ENCODE results near the gene KIF2C. TPM values are rescaled to one million over a fixed set of nuclear protein-coding genes. Genes with fewer than 3 reads are reported as not detected.
A peak's percentile ranks its signal among the peaks of the same experiment; 100 is the strongest.

KIF2C gene
- total and polyA plus RNA-seq, 9 of the 15 experiments (the other 6 are each of a cell fraction or from before 2014, with no cell fraction given), result 84.9 to 226 (median 169) TPM

DNA sequence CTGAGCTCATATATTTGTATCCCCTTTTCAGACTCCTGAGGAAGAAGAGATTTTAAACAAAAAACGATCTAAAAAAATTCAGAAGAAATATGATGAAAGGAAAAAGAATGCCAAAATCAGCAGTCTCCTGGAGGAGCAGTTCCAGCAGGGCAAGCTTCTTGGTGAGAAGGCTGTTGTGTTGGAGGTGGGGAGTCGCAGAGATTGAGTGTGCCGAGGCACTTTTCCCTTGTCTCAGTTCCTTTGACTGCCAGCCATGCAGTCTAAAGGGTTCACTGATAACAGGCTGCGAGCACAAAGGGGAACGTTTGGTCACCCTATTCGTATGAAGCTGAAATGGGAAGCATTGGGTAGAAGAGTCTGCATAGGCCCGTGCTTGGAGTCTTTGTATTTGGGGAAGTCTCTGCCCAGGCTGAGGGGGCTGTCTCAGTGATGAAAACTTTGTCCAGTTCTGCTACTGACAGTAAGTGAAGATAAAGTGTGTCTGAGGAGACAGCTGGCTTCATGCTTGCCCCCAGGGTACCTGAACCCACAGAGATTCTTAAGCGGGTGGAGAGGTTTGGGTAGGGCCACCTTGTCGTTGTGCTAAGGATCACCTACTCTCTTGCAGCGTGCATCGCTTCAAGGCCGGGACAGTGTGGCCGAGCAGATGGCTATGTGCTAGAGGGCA is 38.5 kb downstream of the KIF2C start:
- peaks cover 10% of the 10 kb centered on the region for H3K9me1 ChIP-seq (ENCODE audit: control insufficient read depth, insufficient read depth, low read length)
- H3K9ac ChIP-seq (ENCODE audit: insufficient read depth in 1 of 2, low read depth in 2 of 2, low read length in 2 of 2), result peak overlapping the region; percentile 99; a peak in 3 of 4 replicates
- no peaks in the 10 kb centered on the region for H3K27me3 ChIP-seq (ENCODE audit: control insufficient read depth in 2 of 2, insufficient read depth in 2 of 2, low read length in 2 of 2)
- peak overlapping the region; percentile 98 for H3K27ac ChIP-seq (ENCODE audit: extremely low read depth, low read depth, low read length)
- WGBS (ENCODE audit: insufficient coverage, low coverage, missing lambda C conversion rate), result 55% methylated on average over 13 of the region's 13 CpGs
- peak overlapping the region; percentile 93 for H3K4me2 ChIP-seq (ENCODE audit: insufficient read depth, low read length)
- ChIA-PET POLR2A (interaction anchor here (0.7 to 11.6 kb wide), 11 partner anchors 9 to 522 kb away, joined by 3 to 253 read pairs (median 5); partner anchors contain the start of genes BEST4, BTBD19, DYNLT4 and UROD), CTCF (ENCODE audit: low intra/inter-chr PET ratio) (interaction anchor here (0.5 kb wide), 1 partner anchor 7 kb away, joined by 3 read pairs; no protein-coding TSS in a partner anchor)
- H2AFZ ChIP-seq (ENCODE audit: low read depth, low read length), result no peak overlapping the region
- DNase-seq (ENCODE audit: extremely low read depth in 1 of 4, low spot score in 3 of 4) (no peak), FAIRE-seq (no peak), ATAC-seq (no peak)
- H3K79me2 ChIP-seq (ENCODE audit: control insufficient read depth, insufficient read depth, low read length), result peaks cover 54% of the 10 kb centered on the region
- peak overlapping the region; percentile 75 for H3K4me3 ChIP-seq
- peaks cover 13 to 22% of the 10 kb centered on the region in 2 experiments for H3K4me1 ChIP-seq (replicated peaks in 1 of 2; ENCODE audit: control insufficient read depth in 2 of 2, insufficient read depth in 2 of 2, low read length in 2 of 2)
- peaks cover 31% of the 10 kb centered on the region for H4K20me1 ChIP-seq (replicated peaks; ENCODE audit: control insufficient read depth, insufficient read depth, low read length)
- H3K9me3 ChIP-seq (replicated peaks; ENCODE audit: control insufficient read depth, insufficient read depth, low read depth, low read length), result no peaks in the 10 kb centered on the region
- H3K36me3 ChIP-seq (ENCODE audit: control insufficient read depth, insufficient read depth, low read length), result peaks cover 60% of the 10 kb centered on the region
- intact Hi-C loops (cut with micrococcal nuclease), result loop anchor here (5.0 kb wide), 1 partner anchor 39 kb away; no protein-coding TSS in a partner anchor
- in situ Hi-C loops (cut with MboI), result no loop called here
- no TSS peak for BruUV-seq (replicated peaks)
- TF ChIP-seq FOXP1 (CRISPR knock-in tag; IDR thresholded peaks at IDR 0.05) (0 out of 2 replicates have a peak, but pooled peaks have one; percentile 60), SREBF2 (CRISPR knock-in tag; IDR thresholded peaks at IDR 0.05) (no peak), ZNF146 (CRISPR knock-in tag; IDR thresholded peaks at IDR 0.05; ENCODE audit: unreplicated experiment) (no peak), NONO (IDR thresholded peaks at IDR 0.05; ENCODE audit: low read depth in 2 of 2, low read length in 1 of 2) (no peak), ZNF24 (IDR thresholded peaks at IDR 0.05) (no peak), SPI1 (IDR thresholded peaks at IDR 0.05; ENCODE audit: borderline replicate concordance, low read depth, low read length) (0 out of 2 replicates have a peak, but pooled peaks have one; percentile 29), KDM5B (IDR thresholded peaks at IDR 0.05; ENCODE audit: insufficient replicate concordance, low read depth, low read length) (peak; percentile 17), SNRNP70 (optimal IDR thresholded peaks at IDR 0.05; ENCODE audit: low read depth, low read length) (peak; percentile 14), SMAD1 (IDR thresholded peaks at IDR 0.05; ENCODE audit: low read depth, low read length, partially characterized antibody) (no peak), CHD1 (IDR thresholded peaks at IDR 0.05; ENCODE audit: low read length) (peak; percentile 7), EHMT2 (IDR thresholded peaks at IDR 0.05) (no peak), ZNF311 (CRISPR knock-in tag; IDR thresholded peaks at IDR 0.05) (no peak), CEBPG (CRISPR knock-in tag; IDR thresholded peaks at IDR 0.05) (peak; percentile 29; the same call in 1 of the 2 replicates), CEBPG (tag; conservative IDR thresholded peaks at IDR 0.05 in 1 of 2, IDR thresholded peaks at IDR 0.05 in 1 of 2) (no peak), ZNF444 (CRISPR knock-in tag; IDR thresholded peaks at IDR 0.05) (no peak)
- TF ChIP-seq, protein P1, sequence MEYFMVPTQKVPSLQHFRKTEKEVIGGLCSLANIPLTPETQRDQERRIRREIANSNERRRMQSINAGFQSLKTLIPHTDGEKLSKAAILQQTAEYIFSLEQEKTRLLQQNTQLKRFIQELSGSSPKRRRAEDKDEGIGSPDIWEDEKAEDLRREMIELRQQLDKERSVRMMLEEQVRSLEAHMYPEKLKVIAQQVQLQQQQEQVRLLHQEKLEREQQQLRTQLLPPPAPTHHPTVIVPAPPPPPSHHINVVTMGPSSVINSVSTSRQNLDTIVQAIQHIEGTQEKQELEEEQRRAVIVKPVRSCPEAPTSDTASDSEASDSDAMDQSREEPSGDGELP (CRISPR knock-in tag; IDR thresholded peaks at IDR 0.05; ENCODE audit: borderline replicate concordance), result peak; percentile 15; the same call in 1 of the 2 replicates
- TF ChIP-seq, protein P2, sequence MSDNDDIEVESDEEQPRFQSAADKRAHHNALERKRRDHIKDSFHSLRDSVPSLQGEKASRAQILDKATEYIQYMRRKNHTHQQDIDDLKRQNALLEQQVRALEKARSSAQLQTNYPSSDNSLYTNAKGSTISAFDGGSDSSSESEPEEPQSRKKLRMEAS (CRISPR knock-in tag; IDR thresholded peaks at IDR 0.05), result peak; percentile 35; the same call in 1 of the 2 replicates
- TF ChIP-seq, protein P3, sequence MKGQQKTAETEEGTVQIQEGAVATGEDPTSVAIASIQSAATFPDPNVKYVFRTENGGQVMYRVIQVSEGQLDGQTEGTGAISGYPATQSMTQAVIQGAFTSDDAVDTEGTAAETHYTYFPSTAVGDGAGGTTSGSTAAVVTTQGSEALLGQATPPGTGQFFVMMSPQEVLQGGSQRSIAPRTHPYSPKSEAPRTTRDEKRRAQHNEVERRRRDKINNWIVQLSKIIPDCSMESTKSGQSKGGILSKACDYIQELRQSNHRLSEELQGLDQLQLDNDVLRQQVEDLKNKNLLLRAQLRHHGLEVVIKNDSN (CRISPR knock-in tag; IDR thresholded peaks at IDR 0.05), result peak; percentile 38; the same call in 1 of the 2 replicates
- TF ChIP-seq, protein P4, sequence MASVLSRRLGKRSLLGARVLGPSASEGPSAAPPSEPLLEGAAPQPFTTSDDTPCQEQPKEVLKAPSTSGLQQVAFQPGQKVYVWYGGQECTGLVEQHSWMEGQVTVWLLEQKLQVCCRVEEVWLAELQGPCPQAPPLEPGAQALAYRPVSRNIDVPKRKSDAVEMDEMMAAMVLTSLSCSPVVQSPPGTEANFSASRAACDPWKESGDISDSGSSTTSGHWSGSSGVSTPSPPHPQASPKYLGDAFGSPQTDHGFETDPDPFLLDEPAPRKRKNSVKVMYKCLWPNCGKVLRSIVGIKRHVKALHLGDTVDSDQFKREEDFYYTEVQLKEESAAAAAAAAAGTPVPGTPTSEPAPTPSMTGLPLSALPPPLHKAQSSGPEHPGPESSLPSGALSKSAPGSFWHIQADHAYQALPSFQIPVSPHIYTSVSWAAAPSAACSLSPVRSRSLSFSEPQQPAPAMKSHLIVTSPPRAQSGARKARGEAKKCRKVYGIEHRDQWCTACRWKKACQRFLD (CRISPR knock-in tag; IDR thresholded peaks at IDR 0.05), result 0 out of 2 replicates have a peak, but pooled peaks have one; percentile 20

Data from K562 (cell line).